MCF 10A (cell line): ENCODE measurements around the gene PCAT7. TPM values are rescaled to one million over a fixed set of nuclear protein-coding genes. Genes with fewer than 3 reads are reported as not detected.

Experiments used
- BruUV-seq: library from RNA; stranded (reverse); fragments of 400-500 nt; replicated peaks from 2 replicates; lab custom pipeline; 2021; lab: Mats Ljungman, UMichigan
- CTCF ChIA-PET: fragments of 300-600 bp; sonication (Branson Sonifier 250); formaldehyde crosslinking; extraction: SDS; loops from one replicate; lab custom pipeline; 2021; ENCODE audit warnings: antibody characterized with exemption, inconsistent platforms; lab: Yijun Ruan, JAX
- POLR2A ChIA-PET: fragments of 300-600, 350-650 bp; sonication (Branson Sonifier 250); formaldehyde crosslinking; extraction: SDS; loops from one replicate; lab custom pipeline; 2020; ENCODE audit warnings: antibody characterized with exemption, inconsistent platforms; lab: Yijun Ruan, JAX
- DNase-seq: peaks from one replicate; pipeline ENCODE4 v3.0.0-alpha.2; 2018; ENCODE audit not compliant: unreplicated experiment
- H3K27ac Mint-ChIP-seq: one replicate; pipeline ENCODE4 v1.8.0; 2022; ENCODE audit warnings: mild to moderate bottlenecking, low read depth, mixed read lengths; ENCODE audit not compliant: unreplicated experiment
- H3K27me3 Mint-ChIP-seq: one replicate; pipeline ENCODE4 v1.8.0; 2022; ENCODE audit warnings: mixed read lengths; ENCODE audit not compliant: insufficient read depth, unreplicated experiment
- H3K36me3 Mint-ChIP-seq: one replicate; pipeline ENCODE4 v1.8.0; 2022; ENCODE audit warnings: mild to moderate bottlenecking, moderate library complexity, mixed read lengths; ENCODE audit not compliant: insufficient read depth, unreplicated experiment
- H3K4me1 Mint-ChIP-seq: one replicate; pipeline ENCODE4 v1.8.0; 2022; ENCODE audit warnings: mixed read lengths; ENCODE audit not compliant: insufficient read depth, unreplicated experiment
- H3K4me3 Mint-ChIP-seq: one replicate; pipeline ENCODE4 v1.8.0; 2022; ENCODE audit warnings: mild to moderate bottlenecking, moderate library complexity, mixed read lengths; ENCODE audit not compliant: unreplicated experiment
- H3K9me3 Mint-ChIP-seq: one replicate; pipeline ENCODE4 v1.8.0; 2022; ENCODE audit warnings: mixed read lengths; ENCODE audit not compliant: unreplicated experiment
- CTCF ChIP-seq: fragments of 200-600 bp; IDR thresholded peaks from one replicate; pipeline ENCODE4 v1.8.0; 2022; ENCODE audit warnings: antibody characterized with exemption, mild to moderate bottlenecking; ENCODE audit not compliant: unreplicated experiment
- intact Hi-C: fragments of 100-400 bp; cut with micrococcal nuclease; formaldehyde crosslinking; loops from 2 replicates; pipeline ENCODE4 v1.14.1; 2022
- total RNA-seq: library from RNA; stranded (reverse); gene quantifications from 2 replicates; pipeline ENCODE4 v1.2.3, GENCODE V29; 2022

Gene PCAT7
- total RNA-seq, 1 experiment from 2014 or later, result not detected

- TF ChIP-seq CTCF, result no peak
- H3K36me3 Mint-ChIP-seq, result peaks cover 4% of the 10 kb centered on the region
- H3K27me3 Mint-ChIP-seq, result peaks cover 26% of the 10 kb centered on the region
- intact Hi-C loops, result no loop called here
- H3K4me3 Mint-ChIP-seq, result no peak overlapping the region
- ChIA-PET CTCF (no interaction called here), POLR2A (no interaction called here)
- H3K27ac Mint-ChIP-seq, result no peak overlapping the region
- H3K4me1 Mint-ChIP-seq, result no peaks in the 10 kb centered on the region
- H3K9me3 Mint-ChIP-seq, result no peaks in the 10 kb centered on the region
- no TSS peak for BruUV-seq
- DNase-seq, result no peak
Observed at GRCh38 chr9:94577571-94577970, 22.7 kb downstream of the PCAT7 start.

GRCh38 chr9:94581728-94582127 is 26.8 kb downstream of the PCAT7 start:
- TF ChIP-seq CTCF, result no peak
- peaks cover 5% of the 10 kb centered on the region for H3K4me1 Mint-ChIP-seq
- H3K27me3 Mint-ChIP-seq, result no peaks in the 10 kb centered on the region
- H3K4me3 Mint-ChIP-seq, result no peak overlapping the region
- DNase-seq, result no peak
- ChIA-PET POLR2A (interaction anchor here (0.6 to 0.7 kb wide), 2 partner anchors 565 to 769 kb away, joined by 3 read pairs; no protein-coding TSS in a partner anchor), CTCF (no interaction called here)
- intact Hi-C loops, result no loop called here
- no TSS peak for BruUV-seq
- H3K9me3 Mint-ChIP-seq, result no peaks in the 10 kb centered on the region
- no peak overlapping the region for H3K27ac Mint-ChIP-seq
- H3K36me3 Mint-ChIP-seq, result peaks cover 4% of the 10 kb centered on the region

- no peak overlapping the region for H3K27ac Mint-ChIP-seq
- ChIA-PET CTCF (no interaction called here), POLR2A (no interaction called here)
- H3K9me3 Mint-ChIP-seq, result no peaks in the 10 kb centered on the region
- peaks cover 5% of the 10 kb centered on the region for H3K4me1 Mint-ChIP-seq
- TF ChIP-seq CTCF, result no peak
- DNase-seq, result no peak
- H3K4me3 Mint-ChIP-seq, result no peak overlapping the region
- BruUV-seq, result no TSS peak
- H3K36me3 Mint-ChIP-seq, result peaks cover 4% of the 10 kb centered on the region
- intact Hi-C loops, result no loop called here
- H3K27me3 Mint-ChIP-seq, result peaks cover 13% of the 10 kb centered on the region
Observed at GRCh38 chr9:94584555-94584954, 29.7 kb downstream of the PCAT7 start.

- peaks cover 5% of the 10 kb centered on the region for H3K4me1 Mint-ChIP-seq
- H3K27me3 Mint-ChIP-seq, result peaks cover 15% of the 10 kb centered on the region
- no peak overlapping the region for H3K27ac Mint-ChIP-seq
- no peak for TF ChIP-seq CTCF
- CTCF ChIA-PET, result interaction anchor here (1.5 kb wide), 1 partner anchor 14 kb away, joined by 3 read pairs; no protein-coding TSS in a partner anchor
- no TSS peak for BruUV-seq
- no peaks in the 10 kb centered on the region for H3K9me3 Mint-ChIP-seq
- peaks cover 4% of the 10 kb centered on the region for H3K36me3 Mint-ChIP-seq
- intact Hi-C loops, result no loop called here
- POLR2A ChIA-PET, result no interaction called here
- DNase-seq, result no peak
- no peak overlapping the region for H3K4me3 Mint-ChIP-seq
Observed at GRCh38 chr9:94586316-94586715, 31.4 kb downstream of the PCAT7 start.
